Measurements from ENCODE around the gene ATE1. TPM values are rescaled to one million over a fixed set of nuclear protein-coding genes. Genes with fewer than 3 reads are reported as not detected.
A peak's percentile ranks its signal among the peaks of the same experiment; 100 is the strongest.

Gene ATE1
- total and polyA plus RNA-seq, 2 experiments from 2014 or later, result 17.4 to 24.5 TPM

DNA sequence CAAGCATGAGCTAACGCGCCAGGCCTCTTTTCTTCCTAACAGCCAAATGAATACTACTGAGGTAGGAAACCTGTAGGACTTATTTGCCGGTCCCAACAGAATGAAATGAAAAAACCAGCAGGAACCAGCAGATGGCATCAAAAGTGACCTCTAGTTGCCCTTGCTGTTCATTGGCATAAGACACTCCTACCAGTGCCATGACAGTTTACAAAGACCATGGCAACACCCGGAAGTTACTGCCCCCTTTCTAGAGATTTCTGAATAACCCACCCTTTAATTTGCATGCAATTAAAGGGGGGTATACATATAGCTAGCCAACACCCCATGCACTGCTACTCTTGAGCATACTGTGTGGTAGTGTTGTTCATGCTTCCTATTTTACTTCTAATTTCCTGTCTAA, 65.2 kb downstream of the ATE1 start:
- ATAC-seq, result no peak; the same call in 2 of the 3 replicates
- DNase-seq (ENCODE audit: low spot score), result peak; percentile 7
- Histone ChIP-seq H4K20me1 (replicated peaks; ENCODE audit: insufficient read depth) (no peaks in the 10 kb centered on the region), H3K4me1 (ENCODE audit: insufficient read depth) (no peaks in the 10 kb centered on the region), H3K4me3 (no peak overlapping the region), H3K9me2 (ENCODE audit: insufficient read depth) (no peaks in the 10 kb centered on the region; the same call in 1 of the 2 replicates), H3K79me2 (replicated peaks; ENCODE audit: insufficient read depth) (no peaks in the 10 kb centered on the region; the same call in 1 of the 2 replicates), H3K36me3 (ENCODE audit: insufficient read depth) (no peaks in the 10 kb centered on the region; the same call in 1 of the 2 replicates), H3K4me2 (no peak overlapping the region), H2AFZ (no peak overlapping the region), H3K27me3 (ENCODE audit: insufficient read depth) (no peaks in the 10 kb centered on the region), H3K27ac (ENCODE audit: low read depth) (no peak overlapping the region), H3F3A (replicated peaks; ENCODE audit: low read depth) (no peaks in the 10 kb centered on the region)
- Mint-ChIP-seq H3K4me1 (no peaks in the 10 kb centered on the region; the same call in 2 of the 3 replicates), H3K4me3 (no peak overlapping the region), H3K27me3 (ENCODE audit: insufficient read depth, low read depth, poor library complexity) (no peaks in the 10 kb centered on the region), H3K36me3 (ENCODE audit: low read depth) (peaks cover 49% of the 10 kb centered on the region), H3K27ac (no peak overlapping the region), H3K9me3 (peaks cover 9% of the 10 kb centered on the region; the same call in 1 of the 3 replicates)
- TF ChIP-seq POLR2AphosphoS5 (IDR thresholded peaks at IDR 0.05; ENCODE audit: low read depth) (no peak), CREB1 (CRISPR knock-in tag; IDR thresholded peaks at IDR 0.05; ENCODE audit: low read depth) (no peak), NANOG (IDR thresholded peaks at IDR 0.05; ENCODE audit: borderline replicate concordance) (no peak), EZH2 (IDR thresholded peaks at IDR 0.05; ENCODE audit: low read depth, unreplicated experiment) (no peak), ZNF331 (CRISPR knock-in tag; IDR thresholded peaks at IDR 0.05; ENCODE audit: low read depth) (no peak), EZH2phosphoT487 (IDR thresholded peaks at IDR 0.05; ENCODE audit: unreplicated experiment) (no peak)
- TF ChIP-seq, protein P1, sequence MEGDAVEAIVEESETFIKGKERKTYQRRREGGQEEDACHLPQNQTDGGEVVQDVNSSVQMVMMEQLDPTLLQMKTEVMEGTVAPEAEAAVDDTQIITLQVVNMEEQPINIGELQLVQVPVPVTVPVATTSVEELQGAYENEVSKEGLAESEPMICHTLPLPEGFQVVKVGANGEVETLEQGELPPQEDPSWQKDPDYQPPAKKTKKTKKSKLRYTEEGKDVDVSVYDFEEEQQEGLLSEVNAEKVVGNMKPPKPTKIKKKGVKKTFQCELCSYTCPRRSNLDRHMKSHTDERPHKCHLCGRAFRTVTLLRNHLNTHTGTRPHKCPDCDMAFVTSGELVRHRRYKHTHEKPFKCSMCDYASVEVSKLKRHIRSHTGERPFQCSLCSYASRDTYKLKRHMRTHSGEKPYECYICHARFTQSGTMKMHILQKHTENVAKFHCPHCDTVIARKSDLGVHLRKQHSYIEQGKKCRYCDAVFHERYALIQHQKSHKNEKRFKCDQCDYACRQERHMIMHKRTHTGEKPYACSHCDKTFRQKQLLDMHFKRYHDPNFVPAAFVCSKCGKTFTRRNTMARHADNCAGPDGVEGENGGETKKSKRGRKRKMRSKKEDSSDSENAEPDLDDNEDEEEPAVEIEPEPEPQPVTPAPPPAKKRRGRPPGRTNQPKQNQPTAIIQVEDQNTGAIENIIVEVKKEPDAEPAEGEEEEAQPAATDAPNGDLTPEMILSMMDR (conservative IDR thresholded peaks at IDR 0.05; ENCODE audit: low read depth in 2 of 2), result peak in 1 of 2 experiments; percentile 19; a peak in 1 of 4 replicates

DNA sequence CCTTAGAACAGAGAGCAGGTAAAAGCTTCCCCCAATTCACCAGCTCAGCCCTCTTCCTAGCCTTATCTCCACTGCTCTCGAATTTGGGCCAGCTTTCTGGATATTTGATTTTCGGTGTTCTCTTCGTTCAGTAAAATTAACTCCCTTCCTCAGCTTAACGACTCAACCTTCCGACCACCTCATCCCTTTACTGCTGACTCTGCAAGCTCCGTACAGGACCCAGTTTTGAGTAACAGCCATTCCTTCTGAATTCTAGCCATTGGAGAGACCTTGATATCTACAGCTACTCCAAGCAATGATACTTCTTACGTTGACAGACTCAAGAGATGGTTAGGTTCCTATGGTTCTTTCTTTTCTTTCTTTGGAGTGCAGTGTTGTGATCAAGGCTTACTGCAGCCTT, 65.8 kb downstream of the ATE1 start:
- Mint-ChIP-seq H3K9me3 (peaks cover 14% of the 10 kb centered on the region; the same call in 1 of the 3 replicates), H3K4me3 (no peak overlapping the region), H3K36me3 (ENCODE audit: low read depth) (peaks cover 55% of the 10 kb centered on the region), H3K27ac (peak overlapping the region; percentile 39; the same call in 1 of the 2 replicates), H3K27me3 (ENCODE audit: insufficient read depth, low read depth, poor library complexity) (no peaks in the 10 kb centered on the region), H3K4me1 (no peaks in the 10 kb centered on the region; the same call in 2 of the 3 replicates)
- Histone ChIP-seq H3K27ac (ENCODE audit: low read depth) (no peak overlapping the region), H3K4me2 (no peak overlapping the region), H3K4me1 (ENCODE audit: insufficient read depth) (no peaks in the 10 kb centered on the region), H3F3A (replicated peaks; ENCODE audit: low read depth) (no peaks in the 10 kb centered on the region), H2AFZ (no peak overlapping the region), H3K9me2 (ENCODE audit: insufficient read depth) (no peaks in the 10 kb centered on the region; the same call in 1 of the 2 replicates), H3K79me2 (replicated peaks; ENCODE audit: insufficient read depth) (no peaks in the 10 kb centered on the region; the same call in 1 of the 2 replicates), H4K20me1 (replicated peaks; ENCODE audit: insufficient read depth) (no peaks in the 10 kb centered on the region), H3K27me3 (ENCODE audit: insufficient read depth) (no peaks in the 10 kb centered on the region), H3K36me3 (ENCODE audit: insufficient read depth) (no peaks in the 10 kb centered on the region; the same call in 1 of the 2 replicates), H3K4me3 (no peak overlapping the region)
- ATAC-seq (no peak), DNase-seq (ENCODE audit: low spot score) (no peak)
- TF ChIP-seq EZH2 (IDR thresholded peaks at IDR 0.05; ENCODE audit: low read depth, unreplicated experiment) (no peak), POLR2AphosphoS5 (IDR thresholded peaks at IDR 0.05; ENCODE audit: low read depth) (no peak), NANOG (IDR thresholded peaks at IDR 0.05; ENCODE audit: borderline replicate concordance) (no peak), CREB1 (CRISPR knock-in tag; IDR thresholded peaks at IDR 0.05; ENCODE audit: low read depth) (no peak), EZH2phosphoT487 (IDR thresholded peaks at IDR 0.05; ENCODE audit: unreplicated experiment) (no peak), ZNF114 (CRISPR knock-in tag; IDR thresholded peaks at IDR 0.05) (no peak), STAT1 (IDR thresholded peaks at IDR 0.05; ENCODE audit: unreplicated experiment) (no peak)
- TF ChIP-seq, protein P2, sequence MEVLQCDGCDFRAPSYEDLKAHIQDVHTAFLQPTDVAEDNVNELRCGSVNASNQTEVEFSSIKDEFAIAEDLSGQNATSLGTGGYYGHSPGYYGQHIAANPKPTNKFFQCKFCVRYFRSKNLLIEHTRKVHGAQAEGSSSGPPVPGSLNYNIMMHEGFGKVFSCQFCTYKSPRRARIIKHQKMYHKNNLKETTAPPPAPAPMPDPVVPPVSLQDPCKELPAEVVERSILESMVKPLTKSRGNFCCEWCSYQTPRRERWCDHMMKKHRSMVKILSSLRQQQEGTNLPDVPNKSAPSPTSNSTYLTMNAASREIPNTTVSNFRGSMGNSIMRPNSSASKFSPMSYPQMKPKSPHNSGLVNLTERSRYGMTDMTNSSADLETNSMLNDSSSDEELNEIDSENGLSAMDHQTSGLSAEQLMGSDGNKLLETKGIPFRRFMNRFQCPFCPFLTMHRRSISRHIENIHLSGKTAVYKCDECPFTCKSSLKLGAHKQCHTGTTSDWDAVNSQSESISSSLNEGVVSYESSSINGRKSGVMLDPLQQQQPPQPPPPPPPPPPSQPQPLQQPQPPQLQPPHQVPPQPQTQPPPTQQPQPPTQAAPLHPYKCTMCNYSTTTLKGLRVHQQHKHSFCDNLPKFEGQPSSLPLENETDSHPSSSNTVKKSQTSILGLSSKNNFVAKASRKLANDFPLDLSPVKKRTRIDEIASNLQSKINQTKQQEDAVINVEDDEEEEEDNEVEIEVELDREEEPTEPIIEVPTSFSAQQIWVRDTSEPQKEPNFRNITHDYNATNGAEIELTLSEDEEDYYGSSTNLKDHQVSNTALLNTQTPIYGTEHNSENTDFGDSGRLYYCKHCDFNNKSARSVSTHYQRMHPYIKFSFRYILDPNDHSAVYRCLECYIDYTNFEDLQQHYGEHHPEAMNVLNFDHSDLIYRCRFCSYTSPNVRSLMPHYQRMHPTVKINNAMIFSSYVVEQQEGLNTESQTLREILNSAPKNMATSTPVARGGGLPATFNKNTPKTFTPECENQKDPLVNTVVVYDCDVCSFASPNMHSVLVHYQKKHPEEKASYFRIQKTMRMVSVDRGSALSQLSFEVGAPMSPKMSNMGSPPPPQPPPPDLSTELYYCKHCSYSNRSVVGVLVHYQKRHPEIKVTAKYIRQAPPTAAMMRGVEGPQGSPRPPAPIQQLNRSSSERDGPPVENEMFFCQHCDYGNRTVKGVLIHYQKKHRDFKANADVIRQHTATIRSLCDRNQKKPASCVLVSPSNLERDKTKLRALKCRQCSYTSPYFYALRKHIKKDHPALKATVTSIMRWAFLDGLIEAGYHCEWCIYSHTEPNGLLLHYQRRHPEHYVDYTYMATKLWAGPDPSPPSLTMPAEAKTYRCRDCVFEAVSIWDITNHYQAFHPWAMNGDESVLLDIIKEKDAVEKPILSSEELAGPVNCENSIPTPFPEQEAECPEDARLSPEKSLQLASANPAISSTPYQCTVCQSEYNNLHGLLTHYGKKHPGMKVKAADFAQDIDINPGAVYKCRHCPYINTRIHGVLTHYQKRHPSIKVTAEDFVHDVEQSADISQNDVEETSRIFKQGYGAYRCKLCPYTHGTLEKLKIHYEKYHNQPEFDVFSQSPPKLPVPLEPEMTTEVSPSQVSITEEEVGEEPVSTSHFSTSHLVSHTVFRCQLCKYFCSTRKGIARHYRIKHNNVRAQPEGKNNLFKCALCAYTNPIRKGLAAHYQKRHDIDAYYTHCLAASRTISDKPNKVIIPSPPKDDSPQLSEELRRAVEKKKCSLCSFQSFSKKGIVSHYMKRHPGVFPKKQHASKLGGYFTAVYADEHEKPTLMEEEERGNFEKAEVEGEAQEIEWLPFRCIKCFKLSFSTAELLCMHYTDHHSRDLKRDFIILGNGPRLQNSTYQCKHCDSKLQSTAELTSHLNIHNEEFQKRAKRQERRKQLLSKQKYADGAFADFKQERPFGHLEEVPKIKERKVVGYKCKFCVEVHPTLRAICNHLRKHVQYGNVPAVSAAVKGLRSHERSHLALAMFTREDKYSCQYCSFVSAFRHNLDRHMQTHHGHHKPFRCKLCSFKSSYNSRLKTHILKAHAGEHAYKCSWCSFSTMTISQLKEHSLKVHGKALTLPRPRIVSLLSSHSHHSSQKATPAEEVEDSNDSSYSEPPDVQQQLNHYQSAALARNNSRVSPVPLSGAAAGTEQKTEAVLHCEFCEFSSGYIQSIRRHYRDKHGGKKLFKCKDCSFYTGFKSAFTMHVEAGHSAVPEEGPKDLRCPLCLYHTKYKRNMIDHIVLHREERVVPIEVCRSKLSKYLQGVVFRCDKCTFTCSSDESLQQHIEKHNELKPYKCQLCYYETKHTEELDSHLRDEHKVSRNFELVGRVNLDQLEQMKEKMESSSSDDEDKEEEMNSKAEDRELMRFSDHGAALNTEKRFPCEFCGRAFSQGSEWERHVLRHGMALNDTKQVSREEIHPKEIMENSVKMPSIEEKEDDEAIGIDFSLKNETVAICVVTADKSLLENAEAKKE (CRISPR knock-in tag; IDR thresholded peaks at IDR 0.05), result no peak
- TF ChIP-seq, protein P3, sequence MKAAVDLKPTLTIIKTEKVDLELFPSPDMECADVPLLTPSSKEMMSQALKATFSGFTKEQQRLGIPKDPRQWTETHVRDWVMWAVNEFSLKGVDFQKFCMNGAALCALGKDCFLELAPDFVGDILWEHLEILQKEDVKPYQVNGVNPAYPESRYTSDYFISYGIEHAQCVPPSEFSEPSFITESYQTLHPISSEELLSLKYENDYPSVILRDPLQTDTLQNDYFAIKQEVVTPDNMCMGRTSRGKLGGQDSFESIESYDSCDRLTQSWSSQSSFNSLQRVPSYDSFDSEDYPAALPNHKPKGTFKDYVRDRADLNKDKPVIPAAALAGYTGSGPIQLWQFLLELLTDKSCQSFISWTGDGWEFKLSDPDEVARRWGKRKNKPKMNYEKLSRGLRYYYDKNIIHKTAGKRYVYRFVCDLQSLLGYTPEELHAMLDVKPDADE (IDR thresholded peaks at IDR 0.05), result no peak

All from GM23338 (cell line).